ENCODE measurements around the gene FSHR. TPM values are rescaled to one million over a fixed set of nuclear protein-coding genes. Genes with fewer than 3 reads are reported as not detected.

Gene FSHR
- total and polyA plus RNA-seq, 4 donors = not detected

GRCh38 chr2:49032126-49032525 is 122.2 kb downstream of the FSHR start:
- WGBS = 70% methylated on average over 1 of the region's 1 CpG
- H3K9ac ChIP-seq (ENCODE audit: low read depth in 1 of 2, low read length in 2 of 2) = no peak overlapping the region
- no peaks in the 10 kb centered on the region for H3K27me3 ChIP-seq (ENCODE audit: control insufficient read depth in 4 of 4, insufficient read depth in 4 of 4, low read length in 3 of 4)
- TF ChIP-seq NR2F2 (IDR thresholded peaks at IDR 0.05) = no peak
- no peak for TF ChIP-seq SP1 (IDR thresholded peaks at IDR 0.05)
- TF ChIP-seq, protein P1, sequence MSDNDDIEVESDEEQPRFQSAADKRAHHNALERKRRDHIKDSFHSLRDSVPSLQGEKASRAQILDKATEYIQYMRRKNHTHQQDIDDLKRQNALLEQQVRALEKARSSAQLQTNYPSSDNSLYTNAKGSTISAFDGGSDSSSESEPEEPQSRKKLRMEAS (IDR thresholded peaks at IDR 0.05) = no peak
- TF ChIP-seq FOXA2 (IDR thresholded peaks at IDR 0.05) = no peak
- TF ChIP-seq, protein P2, sequence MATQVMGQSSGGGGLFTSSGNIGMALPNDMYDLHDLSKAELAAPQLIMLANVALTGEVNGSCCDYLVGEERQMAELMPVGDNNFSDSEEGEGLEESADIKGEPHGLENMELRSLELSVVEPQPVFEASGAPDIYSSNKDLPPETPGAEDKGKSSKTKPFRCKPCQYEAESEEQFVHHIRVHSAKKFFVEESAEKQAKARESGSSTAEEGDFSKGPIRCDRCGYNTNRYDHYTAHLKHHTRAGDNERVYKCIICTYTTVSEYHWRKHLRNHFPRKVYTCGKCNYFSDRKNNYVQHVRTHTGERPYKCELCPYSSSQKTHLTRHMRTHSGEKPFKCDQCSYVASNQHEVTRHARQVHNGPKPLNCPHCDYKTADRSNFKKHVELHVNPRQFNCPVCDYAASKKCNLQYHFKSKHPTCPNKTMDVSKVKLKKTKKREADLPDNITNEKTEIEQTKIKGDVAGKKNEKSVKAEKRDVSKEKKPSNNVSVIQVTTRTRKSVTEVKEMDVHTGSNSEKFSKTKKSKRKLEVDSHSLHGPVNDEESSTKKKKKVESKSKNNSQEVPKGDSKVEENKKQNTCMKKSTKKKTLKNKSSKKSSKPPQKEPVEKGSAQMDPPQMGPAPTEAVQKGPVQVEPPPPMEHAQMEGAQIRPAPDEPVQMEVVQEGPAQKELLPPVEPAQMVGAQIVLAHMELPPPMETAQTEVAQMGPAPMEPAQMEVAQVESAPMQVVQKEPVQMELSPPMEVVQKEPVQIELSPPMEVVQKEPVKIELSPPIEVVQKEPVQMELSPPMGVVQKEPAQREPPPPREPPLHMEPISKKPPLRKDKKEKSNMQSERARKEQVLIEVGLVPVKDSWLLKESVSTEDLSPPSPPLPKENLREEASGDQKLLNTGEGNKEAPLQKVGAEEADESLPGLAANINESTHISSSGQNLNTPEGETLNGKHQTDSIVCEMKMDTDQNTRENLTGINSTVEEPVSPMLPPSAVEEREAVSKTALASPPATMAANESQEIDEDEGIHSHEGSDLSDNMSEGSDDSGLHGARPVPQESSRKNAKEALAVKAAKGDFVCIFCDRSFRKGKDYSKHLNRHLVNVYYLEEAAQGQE (IDR thresholded peaks at IDR 0.05) = no peak
- TF ChIP-seq EGR1 (IDR thresholded peaks at IDR 0.05; ENCODE audit: low read depth in 2 of 2) = no peak
- TF ChIP-seq, protein P3, sequence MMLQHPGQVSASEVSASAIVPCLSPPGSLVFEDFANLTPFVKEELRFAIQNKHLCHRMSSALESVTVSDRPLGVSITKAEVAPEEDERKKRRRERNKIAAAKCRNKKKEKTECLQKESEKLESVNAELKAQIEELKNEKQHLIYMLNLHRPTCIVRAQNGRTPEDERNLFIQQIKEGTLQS (IDR thresholded peaks at IDR 0.05) = no peak
- no peak for TF ChIP-seq JUND (IDR thresholded peaks at IDR 0.05)
- TF ChIP-seq, protein P4, sequence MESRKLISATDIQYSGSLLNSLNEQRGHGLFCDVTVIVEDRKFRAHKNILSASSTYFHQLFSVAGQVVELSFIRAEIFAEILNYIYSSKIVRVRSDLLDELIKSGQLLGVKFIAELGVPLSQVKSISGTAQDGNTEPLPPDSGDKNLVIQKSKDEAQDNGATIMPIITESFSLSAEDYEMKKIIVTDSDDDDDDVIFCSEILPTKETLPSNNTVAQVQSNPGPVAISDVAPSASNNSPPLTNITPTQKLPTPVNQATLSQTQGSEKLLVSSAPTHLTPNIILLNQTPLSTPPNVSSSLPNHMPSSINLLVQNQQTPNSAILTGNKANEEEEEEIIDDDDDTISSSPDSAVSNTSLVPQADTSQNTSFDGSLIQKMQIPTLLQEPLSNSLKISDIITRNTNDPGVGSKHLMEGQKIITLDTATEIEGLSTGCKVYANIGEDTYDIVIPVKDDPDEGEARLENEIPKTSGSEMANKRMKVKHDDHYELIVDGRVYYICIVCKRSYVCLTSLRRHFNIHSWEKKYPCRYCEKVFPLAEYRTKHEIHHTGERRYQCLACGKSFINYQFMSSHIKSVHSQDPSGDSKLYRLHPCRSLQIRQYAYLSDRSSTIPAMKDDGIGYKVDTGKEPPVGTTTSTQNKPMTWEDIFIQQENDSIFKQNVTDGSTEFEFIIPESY (IDR thresholded peaks at IDR 0.05) = no peak
- no peak for TF ChIP-seq TAF1 (conservative IDR thresholded peaks at IDR 0.05)
- TF ChIP-seq HNF4A (conservative IDR thresholded peaks at IDR 0.05) = no peak
- no peak for TF ChIP-seq FOXA1 (IDR thresholded peaks at IDR 0.05)
- no peak for TF ChIP-seq RAD21 (IDR thresholded peaks at IDR 0.05)
- H3K9me3 ChIP-seq (ENCODE audit: control insufficient read depth in 4 of 4, low read length in 3 of 4) = no peaks in the 10 kb centered on the region
- no peak overlapping the region for H3K27ac ChIP-seq (ENCODE audit: low read depth in 1 of 2, low read length in 2 of 2)
- DNase-seq (ENCODE audit: low spot score) = no peak
- no peaks in the 10 kb centered on the region for H3K4me1 ChIP-seq (ENCODE audit: control insufficient read depth in 4 of 4, insufficient read depth in 4 of 4, low read length in 3 of 4)
- no peaks in the 10 kb centered on the region for H3K36me3 ChIP-seq (ENCODE audit: control insufficient read depth in 4 of 4, insufficient read depth in 3 of 4, low read depth in 1 of 4, low read length in 3 of 4)
- no peak overlapping the region for H3K4me3 ChIP-seq (ENCODE audit: low read depth in 1 of 3, low read length in 3 of 3)

DNA sequence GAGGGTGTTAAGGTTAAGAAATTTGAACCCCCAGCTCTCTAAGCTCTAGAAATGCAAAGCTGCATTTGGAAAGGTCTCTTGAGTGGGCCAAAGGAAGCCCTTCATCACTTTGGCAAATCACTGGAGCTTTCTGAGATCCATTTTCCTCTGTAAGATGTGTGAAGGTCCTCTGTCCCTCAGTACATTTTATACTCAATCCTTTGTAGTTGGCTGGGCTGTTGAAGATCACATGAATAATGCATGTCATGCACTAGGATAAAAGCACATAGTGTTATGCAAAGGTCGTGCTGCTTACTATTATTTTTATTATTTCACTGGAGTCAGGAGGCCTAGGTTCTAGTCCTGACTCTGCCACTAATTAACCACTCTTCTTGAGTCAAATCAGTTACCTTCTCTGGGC is 124.9 kb downstream of the FSHR start:
- H3K9me3 ChIP-seq (ENCODE audit: control insufficient read depth in 4 of 4, low read length in 3 of 4) = no peaks in the 10 kb centered on the region
- no peak overlapping the region for H3K4me3 ChIP-seq (ENCODE audit: low read depth in 1 of 3, low read length in 3 of 3)
- no peak overlapping the region for H3K27ac ChIP-seq (ENCODE audit: low read depth in 1 of 2, low read length in 2 of 2)
- H3K27me3 ChIP-seq (ENCODE audit: control insufficient read depth in 4 of 4, insufficient read depth in 4 of 4, low read length in 3 of 4) = no peaks in the 10 kb centered on the region
- no peak overlapping the region for H3K9ac ChIP-seq (ENCODE audit: low read depth in 1 of 2, low read length in 2 of 2)
- DNase-seq (ENCODE audit: low spot score) = no peak
- no peaks in the 10 kb centered on the region for H3K36me3 ChIP-seq (ENCODE audit: control insufficient read depth in 4 of 4, insufficient read depth in 3 of 4, low read depth in 1 of 4, low read length in 3 of 4)
- no peaks in the 10 kb centered on the region for H3K4me1 ChIP-seq (ENCODE audit: control insufficient read depth in 4 of 4, insufficient read depth in 4 of 4, low read length in 3 of 4)
- WGBS = 52% methylated on average over 1 of the region's 1 CpG
- TF ChIP-seq RAD21 (IDR thresholded peaks at IDR 0.05) = no peak
- TF ChIP-seq SP1 (IDR thresholded peaks at IDR 0.05) = no peak
- no peak for TF ChIP-seq GABPA (IDR thresholded peaks at IDR 0.05 in 1 of 2, conservative IDR thresholded peaks at IDR 0.05 in 1 of 2)
- TF ChIP-seq FOXA1 (IDR thresholded peaks at IDR 0.05) = no peak
- TF ChIP-seq FOXA2 (IDR thresholded peaks at IDR 0.05) = no peak
- TF ChIP-seq CTCF (IDR thresholded peaks at IDR 0.05; ENCODE audit: low read depth, low read length, missing input control) = no peak
- TF ChIP-seq RXRA (IDR thresholded peaks at IDR 0.05) = no peak
- TF ChIP-seq, protein P2 (IDR thresholded peaks at IDR 0.05) = no peak
- TF ChIP-seq EGR1 (IDR thresholded peaks at IDR 0.05; ENCODE audit: low read depth in 2 of 2) = no peak
- TF ChIP-seq, protein P4 (IDR thresholded peaks at IDR 0.05) = no peak
- TF ChIP-seq, protein P1 (IDR thresholded peaks at IDR 0.05) = no peak
- TF ChIP-seq JUND (IDR thresholded peaks at IDR 0.05) = no peak
- TF ChIP-seq HNF4A (conservative IDR thresholded peaks at IDR 0.05) = no peak
- no peak for TF ChIP-seq HNF4G (IDR thresholded peaks at IDR 0.05)
- TF ChIP-seq YY1 (IDR thresholded peaks at IDR 0.05) = no peak
